Calu3 (cell line): ENCODE measurements around the gene KCNJ10. TPM values are rescaled to one million over a fixed set of nuclear protein-coding genes. Genes with fewer than 3 reads are reported as not detected.

Experiments
- BruUV-seq: library from RNA; stranded (reverse); fragments of 400-500 nt; replicated peaks from 2 replicates; lab custom pipeline; 2021; lab: Mats Ljungman, UMichigan
- CTCF ChIA-PET: fragments of 300-600 bp; sonication (Branson Sonifier 250); formaldehyde crosslinking; loops from one replicate; lab custom pipeline; 2022; ENCODE audit warnings: antibody characterized with exemption; lab: Charles Lee
- DNase-seq: peaks from one replicate; pipeline ENCODE4 v3.0.0; 2022
- H3K27ac Mint-ChIP-seq: one replicate; pipeline ENCODE4 v1.8.0; 2022; ENCODE audit warnings: mixed read lengths; ENCODE audit not compliant: unreplicated experiment
- H3K27me3 Mint-ChIP-seq: one replicate; pipeline ENCODE4 v1.8.0; 2022; ENCODE audit warnings: mixed read lengths; ENCODE audit not compliant: unreplicated experiment
- H3K36me3 Mint-ChIP-seq: one replicate; pipeline ENCODE4 v1.8.0; 2022; ENCODE audit warnings: mild to moderate bottlenecking, moderate library complexity, mixed read lengths; ENCODE audit not compliant: insufficient read depth, unreplicated experiment
- H3K4me1 Mint-ChIP-seq: one replicate; pipeline ENCODE4 v1.8.0; 2022; ENCODE audit warnings: mild to moderate bottlenecking, low read depth, mixed read lengths; ENCODE audit not compliant: unreplicated experiment
- H3K4me3 Mint-ChIP-seq: one replicate; pipeline ENCODE4 v1.8.0; 2022; ENCODE audit warnings: mild to moderate bottlenecking, low read depth, moderate library complexity, mixed read lengths; ENCODE audit not compliant: unreplicated experiment
- H3K9me3 Mint-ChIP-seq: one replicate; pipeline ENCODE4 v1.8.0; 2022; ENCODE audit warnings: low read depth, mixed read lengths; ENCODE audit not compliant: unreplicated experiment
- intact Hi-C: fragments of 100-400 bp; cut with micrococcal nuclease; formaldehyde crosslinking; loops from one replicate; pipeline ENCODE4 v1.10.0; 2022; ENCODE audit not compliant: unreplicated experiment
- total RNA-seq: library from RNA; stranded (reverse); gene quantifications from 2 replicates; pipeline ENCODE4 v1.2.3, GENCODE V29; 2022
- TF ChIP-seq, protein P1 (sequence below): fragments of 200-600 bp; IDR thresholded peaks from one replicate; pipeline ENCODE4 v1.8.0; 2022; ENCODE audit warnings: antibody characterized with exemption; ENCODE audit not compliant: unreplicated experiment

The KCNJ10 gene
- total RNA-seq, 1 experiment from 2014 or later, result not detected

DNA sequence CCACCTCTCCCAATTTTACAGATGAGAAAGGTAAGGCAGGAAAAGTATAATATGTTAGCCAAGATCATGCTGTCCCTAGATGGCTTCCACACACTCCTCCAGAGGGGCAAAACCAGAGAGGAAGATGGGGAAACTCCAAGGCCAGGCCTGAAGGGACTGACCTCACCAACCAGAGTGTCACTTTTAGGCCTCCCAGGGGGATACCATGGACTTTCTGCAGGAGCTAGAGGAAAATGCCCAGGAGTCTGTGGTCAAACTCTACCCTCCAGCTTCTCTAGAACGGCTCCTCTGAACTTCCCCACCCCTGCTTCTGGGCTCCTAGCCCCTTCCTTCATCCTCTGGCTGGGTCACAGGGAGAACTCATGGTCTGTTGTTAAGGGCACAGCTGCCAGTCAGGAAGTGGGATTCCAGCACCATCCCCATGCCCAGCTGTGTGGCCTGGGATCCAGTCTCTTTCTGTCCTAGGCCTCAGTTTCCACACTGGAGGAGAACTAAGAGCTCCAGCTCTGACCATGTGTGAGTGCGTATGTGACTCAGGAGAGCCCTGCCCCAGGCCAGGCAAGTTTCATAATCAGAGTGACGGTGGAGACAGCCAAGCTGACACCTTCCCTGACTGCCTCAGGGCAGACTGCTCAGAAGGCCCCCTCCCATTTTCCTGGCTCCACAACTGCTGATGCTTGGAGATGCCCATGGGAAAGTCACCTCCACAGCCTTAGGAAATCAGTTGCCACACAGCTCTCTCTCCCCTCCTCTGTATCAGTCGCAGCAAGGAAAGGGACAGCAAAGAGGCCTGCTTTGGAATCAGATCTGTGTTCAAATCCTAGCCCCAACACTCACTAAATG, 26.5 kb upstream of the KCNJ10 start:
- TF ChIP-seq, protein P1, sequence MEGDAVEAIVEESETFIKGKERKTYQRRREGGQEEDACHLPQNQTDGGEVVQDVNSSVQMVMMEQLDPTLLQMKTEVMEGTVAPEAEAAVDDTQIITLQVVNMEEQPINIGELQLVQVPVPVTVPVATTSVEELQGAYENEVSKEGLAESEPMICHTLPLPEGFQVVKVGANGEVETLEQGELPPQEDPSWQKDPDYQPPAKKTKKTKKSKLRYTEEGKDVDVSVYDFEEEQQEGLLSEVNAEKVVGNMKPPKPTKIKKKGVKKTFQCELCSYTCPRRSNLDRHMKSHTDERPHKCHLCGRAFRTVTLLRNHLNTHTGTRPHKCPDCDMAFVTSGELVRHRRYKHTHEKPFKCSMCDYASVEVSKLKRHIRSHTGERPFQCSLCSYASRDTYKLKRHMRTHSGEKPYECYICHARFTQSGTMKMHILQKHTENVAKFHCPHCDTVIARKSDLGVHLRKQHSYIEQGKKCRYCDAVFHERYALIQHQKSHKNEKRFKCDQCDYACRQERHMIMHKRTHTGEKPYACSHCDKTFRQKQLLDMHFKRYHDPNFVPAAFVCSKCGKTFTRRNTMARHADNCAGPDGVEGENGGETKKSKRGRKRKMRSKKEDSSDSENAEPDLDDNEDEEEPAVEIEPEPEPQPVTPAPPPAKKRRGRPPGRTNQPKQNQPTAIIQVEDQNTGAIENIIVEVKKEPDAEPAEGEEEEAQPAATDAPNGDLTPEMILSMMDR, result no peak
- H3K9me3 Mint-ChIP-seq, result no peaks in the 10 kb centered on the region
- CTCF ChIA-PET, result interaction anchor here (0.5 to 0.7 kb wide), 2 partner anchors 123 to 125 kb away, joined by 3 to 5 read pairs; no protein-coding TSS in a partner anchor
- no peak overlapping the region for H3K4me3 Mint-ChIP-seq
- BruUV-seq, result no TSS peak
- H3K36me3 Mint-ChIP-seq, result peaks cover 25% of the 10 kb centered on the region
- H3K27ac Mint-ChIP-seq, result no peak overlapping the region
- intact Hi-C loops, result no loop called here
- no peaks in the 10 kb centered on the region for H3K27me3 Mint-ChIP-seq
- peaks cover 27% of the 10 kb centered on the region for H3K4me1 Mint-ChIP-seq
- no peak for DNase-seq

GRCh38 chr1:160095382-160096105, 25.6 kb upstream of the KCNJ10 start:
- CTCF ChIA-PET, result interaction anchor here (0.5 kb wide), 1 partner anchor 126 kb away, joined by 5 read pairs; no protein-coding TSS in a partner anchor
- H3K27ac Mint-ChIP-seq, result no peak overlapping the region
- TF ChIP-seq, protein P1, result no peak
- H3K27me3 Mint-ChIP-seq, result no peaks in the 10 kb centered on the region
- H3K36me3 Mint-ChIP-seq, result peaks cover 25% of the 10 kb centered on the region
- intact Hi-C loops, result no loop called here
- peaks cover 20% of the 10 kb centered on the region for H3K4me1 Mint-ChIP-seq
- BruUV-seq, result no TSS peak
- H3K4me3 Mint-ChIP-seq, result no peak overlapping the region
- no peak for DNase-seq
- no peaks in the 10 kb centered on the region for H3K9me3 Mint-ChIP-seq

DNA sequence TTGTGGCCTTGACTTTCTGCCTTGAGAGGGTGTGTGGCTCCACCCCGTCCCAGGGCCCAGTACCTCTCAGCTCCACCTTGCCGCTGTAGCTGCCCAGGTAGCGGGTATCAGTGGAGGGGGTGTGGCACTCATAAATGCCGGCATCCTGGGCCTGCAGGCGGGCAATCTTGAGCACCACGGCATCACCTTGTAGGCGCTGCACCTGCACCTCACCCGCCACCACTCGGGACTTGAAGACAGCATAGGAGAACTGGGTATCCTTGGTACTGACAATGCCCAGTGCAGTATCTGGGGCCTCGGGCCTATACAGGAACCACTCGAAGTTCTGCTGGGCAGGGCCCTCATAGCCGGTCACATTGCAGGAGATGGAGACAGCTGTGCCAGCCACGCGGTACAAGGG, 24.8 kb upstream of the KCNJ10 start:
- no peak overlapping the region for H3K4me3 Mint-ChIP-seq
- TF ChIP-seq, protein P1, result no peak
- no peak for DNase-seq
- no peak overlapping the region for H3K27ac Mint-ChIP-seq
- peaks cover 24% of the 10 kb centered on the region for H3K36me3 Mint-ChIP-seq
- CTCF ChIA-PET, result no interaction called here
- no peaks in the 10 kb centered on the region for H3K9me3 Mint-ChIP-seq
- peaks cover 19% of the 10 kb centered on the region for H3K4me1 Mint-ChIP-seq
- intact Hi-C loops, result no loop called here
- no peaks in the 10 kb centered on the region for H3K27me3 Mint-ChIP-seq
- BruUV-seq, result no TSS peak

GRCh38 chr1:160094291-160094625, 24.3 kb upstream of the KCNJ10 start:
- H3K27ac Mint-ChIP-seq, result no peak overlapping the region

More at GRCh38 chr1:160094291-160094625, 24.3 kb upstream of the KCNJ10 start:
- TF ChIP-seq, protein P1, result no peak
- CTCF ChIA-PET, result no interaction called here
- BruUV-seq, result no TSS peak
- Mint-ChIP-seq H3K27me3 (no peaks in the 10 kb centered on the region), H3K9me3 (no peaks in the 10 kb centered on the region), H3K36me3 (peaks cover 19% of the 10 kb centered on the region), H3K4me1 (peaks cover 13% of the 10 kb centered on the region), H3K4me3 (no peak overlapping the region)
- intact Hi-C loops, result no loop called here
- DNase-seq, result no peak
